Gastrocnemius medialis (tissue), 4 donors: Measurements from ENCODE around the gene HPS5.

ENCODE experiments used
- POLR2A ChIP-seq, 2 donors: fragments of 450-650 bp; IDR thresholded peaks; one replicate each; pipeline ENCODE4 v1.6.1; 2017; ENCODE audit warnings: antibody characterized with exemption in 2 of 2, mild to moderate bottlenecking in 2 of 2, moderate library complexity in 2 of 2
- TF ChIP-seq, protein P1 (sequence below), 5 experiments: fragments of 450-650 bp in 3 of 5; fragments of 200-600 bp in 2 of 5; sonication (generic) in 2 of 5; IDR thresholded peaks in 4 of 5; conservative IDR thresholded peaks in 1 of 5; 1 replicate in 4 of 5; 2 replicates in 1 of 5; pipeline ENCODE4 v1.5.1; 2016 to 2019; ENCODE audit warnings: antibody characterized with exemption in 5 of 5, mild to moderate bottlenecking in 3 of 5, moderate library complexity in 3 of 5

- TF ChIP-seq POLR2A (IDR thresholded peaks at IDR 0.05) = no peak
- TF ChIP-seq, protein P1, sequence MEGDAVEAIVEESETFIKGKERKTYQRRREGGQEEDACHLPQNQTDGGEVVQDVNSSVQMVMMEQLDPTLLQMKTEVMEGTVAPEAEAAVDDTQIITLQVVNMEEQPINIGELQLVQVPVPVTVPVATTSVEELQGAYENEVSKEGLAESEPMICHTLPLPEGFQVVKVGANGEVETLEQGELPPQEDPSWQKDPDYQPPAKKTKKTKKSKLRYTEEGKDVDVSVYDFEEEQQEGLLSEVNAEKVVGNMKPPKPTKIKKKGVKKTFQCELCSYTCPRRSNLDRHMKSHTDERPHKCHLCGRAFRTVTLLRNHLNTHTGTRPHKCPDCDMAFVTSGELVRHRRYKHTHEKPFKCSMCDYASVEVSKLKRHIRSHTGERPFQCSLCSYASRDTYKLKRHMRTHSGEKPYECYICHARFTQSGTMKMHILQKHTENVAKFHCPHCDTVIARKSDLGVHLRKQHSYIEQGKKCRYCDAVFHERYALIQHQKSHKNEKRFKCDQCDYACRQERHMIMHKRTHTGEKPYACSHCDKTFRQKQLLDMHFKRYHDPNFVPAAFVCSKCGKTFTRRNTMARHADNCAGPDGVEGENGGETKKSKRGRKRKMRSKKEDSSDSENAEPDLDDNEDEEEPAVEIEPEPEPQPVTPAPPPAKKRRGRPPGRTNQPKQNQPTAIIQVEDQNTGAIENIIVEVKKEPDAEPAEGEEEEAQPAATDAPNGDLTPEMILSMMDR (IDR thresholded peaks at IDR 0.05 in 4 of 5, conservative IDR thresholded peaks at IDR 0.05 in 1 of 5) = no peak
These were observed 86.3 kb downstream of the HPS5 start for GRCh38 chr11:18235394-18236334.
